ENCODE measurements around the gene PSME3IP1.
"Not testable (repeated sequence)": the region's sequence is repeated elsewhere in the genome, so short reads cannot be mapped to it uniquely, and the experiment has no call there.

PSME3IP1 gene

DNA sequence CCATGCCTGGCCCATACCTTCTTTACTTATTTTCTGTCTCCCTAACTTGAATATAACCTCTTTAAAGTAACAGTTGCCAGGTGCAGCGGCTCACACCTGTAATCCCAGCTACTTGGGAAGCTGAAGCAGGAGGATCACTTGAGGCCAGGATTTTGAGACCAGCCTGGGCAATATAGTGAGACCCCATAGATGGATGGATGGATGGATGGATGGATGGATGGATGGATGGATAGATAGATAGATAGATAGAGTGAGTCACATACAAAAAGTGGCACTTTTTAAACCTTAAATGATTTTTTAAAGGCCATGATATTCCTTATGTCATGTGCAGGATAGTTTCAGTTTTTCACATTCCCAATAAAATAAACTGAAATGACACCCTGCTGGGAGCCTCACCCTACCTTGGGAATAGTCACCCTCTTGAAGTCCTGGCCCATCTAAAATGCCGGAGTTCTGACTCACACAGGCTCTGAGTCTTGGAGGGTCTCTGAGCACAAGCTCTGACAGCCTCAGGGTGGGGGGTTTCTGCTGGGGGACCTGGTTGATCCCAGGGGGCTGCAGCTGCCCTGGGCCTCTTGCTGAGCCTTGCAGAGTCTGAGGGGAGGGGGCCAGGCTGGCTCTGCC, 67.3 kb downstream of the PSME3IP1 start:
- Mint-ChIP-seq H3K27ac (no peak overlapping the region), H3K27me3 (ENCODE audit: low read depth) (no peaks in the 10 kb centered on the region), H3K4me3 (no peak overlapping the region), H3K9me3 (no peaks in the 10 kb centered on the region), H3K4me1 (ENCODE audit: low read depth) (peaks cover 1% of the 10 kb centered on the region), H3K36me3 (ENCODE audit: low read depth) (peaks cover 3% of the 10 kb centered on the region)

DNA sequence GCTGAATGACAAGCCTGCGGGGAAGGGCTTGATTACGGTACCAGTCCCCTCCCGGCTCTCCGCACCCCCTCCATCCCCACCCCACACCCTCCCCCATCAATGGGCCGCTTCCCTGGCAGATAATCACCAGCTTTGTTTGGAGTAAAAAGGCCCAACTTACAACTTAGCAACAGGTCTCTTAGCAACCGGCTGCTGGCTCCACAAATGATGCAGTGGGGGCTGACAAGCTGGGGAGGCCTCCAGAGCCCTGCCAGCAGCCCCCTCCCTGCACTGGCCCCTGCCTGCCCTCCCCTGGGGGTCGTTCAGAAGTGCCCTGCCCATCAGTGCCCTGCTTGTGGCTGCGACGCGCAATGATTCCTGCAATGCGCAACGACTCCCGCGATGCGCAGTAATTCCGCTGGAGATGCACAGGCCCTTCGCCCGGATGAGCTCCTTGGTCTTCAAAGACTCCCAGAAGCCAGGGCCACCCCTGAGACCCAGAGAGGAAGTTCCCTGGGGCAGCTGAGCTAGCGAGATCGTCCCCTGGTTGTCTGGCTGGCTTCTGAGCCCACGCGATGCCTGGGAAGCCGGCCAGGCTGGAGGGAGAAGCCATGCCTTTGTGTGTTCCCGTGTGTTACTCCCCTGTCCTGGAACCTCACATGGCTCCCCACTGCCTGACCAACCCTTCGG, 70.2 kb downstream of the PSME3IP1 start:
- no peak overlapping the region for H3K27ac Mint-ChIP-seq
- H3K36me3 Mint-ChIP-seq (ENCODE audit: low read depth): no peaks in the 10 kb centered on the region
- H3K9me3 Mint-ChIP-seq: no peaks in the 10 kb centered on the region
- H3K4me1 Mint-ChIP-seq (ENCODE audit: low read depth): no peaks in the 10 kb centered on the region
- H3K4me3 Mint-ChIP-seq: no peak overlapping the region
- H3K27me3 Mint-ChIP-seq (ENCODE audit: low read depth): no peaks in the 10 kb centered on the region

DNA sequence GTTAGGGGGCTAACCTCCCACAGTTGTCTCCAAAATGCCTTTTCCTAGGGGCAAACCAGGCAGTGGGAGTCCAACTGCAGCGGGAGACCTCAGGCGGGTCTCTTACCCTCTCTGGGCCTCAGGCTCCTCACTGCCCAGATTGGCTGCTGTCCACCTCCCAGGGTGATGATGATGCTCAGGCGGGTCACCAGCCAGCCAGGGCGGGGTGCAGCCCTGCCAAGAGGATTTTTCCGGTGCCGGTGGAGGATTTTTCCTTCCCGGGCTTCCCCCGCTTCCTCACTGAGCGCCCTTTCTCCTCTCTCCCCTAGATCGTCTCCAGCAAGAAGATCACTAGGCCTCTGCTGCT, 70.7 kb downstream of the PSME3IP1 start:
- no peaks in the 10 kb centered on the region for H3K9me3 Mint-ChIP-seq
- H3K27me3 Mint-ChIP-seq (ENCODE audit: low read depth): no peaks in the 10 kb centered on the region
- H3K4me3 Mint-ChIP-seq: no peak overlapping the region
- no peak overlapping the region for H3K27ac Mint-ChIP-seq
- H3K4me1 Mint-ChIP-seq (ENCODE audit: low read depth): no peaks in the 10 kb centered on the region
- H3K36me3 Mint-ChIP-seq (ENCODE audit: low read depth): no peaks in the 10 kb centered on the region

DNA sequence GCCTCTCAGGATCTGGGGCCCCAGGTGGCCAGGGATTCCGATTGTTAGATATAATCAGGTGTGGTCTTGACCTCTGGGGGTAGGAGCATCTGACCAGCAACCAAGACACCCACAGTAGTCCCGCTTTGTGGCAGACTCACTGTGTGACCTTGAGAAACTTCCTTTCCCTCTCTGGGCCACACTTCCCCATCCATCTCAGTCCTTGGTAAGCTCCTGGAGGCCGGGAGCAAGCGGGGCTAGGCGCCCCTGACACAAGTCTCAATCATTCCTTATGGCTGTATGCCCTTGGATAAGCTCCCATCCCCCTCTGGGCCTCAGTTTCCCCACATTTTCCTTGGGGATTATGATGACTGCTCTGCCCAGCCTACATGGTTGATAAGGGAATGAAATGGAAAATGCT, 72.2 kb downstream of the PSME3IP1 start:
- H3K9me3 Mint-ChIP-seq: no peaks in the 10 kb centered on the region
- no peak overlapping the region for H3K27ac Mint-ChIP-seq
- H3K36me3 Mint-ChIP-seq (ENCODE audit: low read depth): no peaks in the 10 kb centered on the region

DNA sequence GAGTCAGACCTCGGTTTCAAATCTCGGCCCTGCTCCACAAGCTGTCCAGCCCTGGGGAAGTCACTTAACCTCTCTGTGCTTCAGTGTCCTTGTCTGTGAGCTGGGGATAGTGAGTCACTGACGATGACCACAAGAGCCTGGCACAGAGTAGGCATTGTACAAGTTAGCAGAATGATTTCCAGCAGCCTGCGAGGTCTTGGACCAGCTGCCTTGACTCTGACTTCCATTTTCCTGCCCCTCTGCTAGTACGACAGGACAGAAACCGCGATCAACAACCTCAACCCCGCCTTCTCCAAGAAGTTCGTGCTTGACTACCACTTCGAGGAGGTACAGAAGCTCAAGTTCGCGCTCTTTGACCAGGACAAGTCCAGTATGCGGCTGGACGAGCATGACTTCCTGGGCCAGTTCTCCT, 72.8 kb downstream of the PSME3IP1 start:
- no peak overlapping the region for H3K27ac Mint-ChIP-seq
- H3K4me3 Mint-ChIP-seq: no peak overlapping the region
- H3K36me3 Mint-ChIP-seq (ENCODE audit: low read depth): no peaks in the 10 kb centered on the region
- no peaks in the 10 kb centered on the region for H3K9me3 Mint-ChIP-seq
- no peaks in the 10 kb centered on the region for H3K27me3 Mint-ChIP-seq (ENCODE audit: low read depth)
- H3K4me1 Mint-ChIP-seq (ENCODE audit: low read depth): no peaks in the 10 kb centered on the region

More for the DNA sequence above, 72.2 kb downstream of the PSME3IP1 start:
- Mint-ChIP-seq H3K4me3 (no peak overlapping the region), H3K4me1 (ENCODE audit: low read depth) (no peaks in the 10 kb centered on the region), H3K27me3 (ENCODE audit: low read depth) (no peaks in the 10 kb centered on the region)

DNA sequence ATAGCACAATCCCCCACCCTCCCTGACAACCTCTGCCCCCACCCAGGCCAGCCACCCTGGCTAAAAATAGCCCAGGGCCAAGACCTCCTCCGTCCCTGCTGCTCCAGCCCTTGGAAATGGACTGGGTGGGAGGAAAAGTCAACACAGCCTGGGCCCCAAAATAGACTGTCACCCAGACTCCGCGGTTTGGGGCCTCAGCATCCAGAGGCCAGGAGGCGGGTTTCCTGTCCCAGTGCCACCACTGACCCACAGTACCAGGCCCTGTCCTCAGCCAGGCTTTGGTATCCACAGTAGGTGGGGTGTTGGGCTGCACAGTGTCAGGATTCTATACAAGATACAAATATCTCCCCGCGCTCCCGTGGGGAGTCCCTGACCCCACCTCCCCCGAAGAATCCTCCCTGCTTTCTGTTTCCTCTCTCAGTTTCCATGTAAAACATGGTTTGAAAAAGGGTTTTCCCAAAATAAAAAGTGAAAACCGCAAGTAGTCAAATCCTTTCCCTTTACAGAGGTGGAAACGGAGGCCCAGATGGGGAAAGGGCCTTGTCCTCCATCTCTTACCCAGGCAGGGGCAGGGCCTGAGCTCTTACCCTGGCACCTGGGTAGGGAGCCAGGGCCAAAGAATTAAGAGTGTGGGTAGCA, 73.3 kb downstream of the PSME3IP1 start:
- no peaks in the 10 kb centered on the region for H3K36me3 Mint-ChIP-seq (ENCODE audit: low read depth)
- no peak overlapping the region for H3K27ac Mint-ChIP-seq
- H3K9me3 Mint-ChIP-seq: no peaks in the 10 kb centered on the region

DNA sequence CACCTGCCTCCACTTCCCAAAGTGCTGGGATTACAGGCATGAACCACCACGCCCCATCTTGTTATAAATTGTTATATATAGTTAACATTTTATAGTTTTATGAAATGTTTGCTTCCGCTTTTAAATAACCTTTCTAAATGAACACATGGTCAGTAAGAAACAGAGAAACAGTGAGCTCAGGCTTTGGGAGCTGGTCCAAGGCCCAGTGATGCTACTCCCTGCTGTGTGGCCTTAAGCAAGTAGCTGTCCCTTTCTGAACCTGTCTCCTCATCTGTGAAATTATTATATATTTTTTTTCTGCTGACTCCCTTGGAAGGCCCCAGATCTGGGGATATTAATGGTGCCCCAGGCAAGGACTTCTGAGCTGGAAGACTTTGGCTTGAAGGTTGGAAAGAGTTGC, 74.4 kb downstream of the PSME3IP1 start:
- Mint-ChIP-seq H3K4me3 (no peak overlapping the region), H3K4me1 (ENCODE audit: low read depth) (peaks cover 6% of the 10 kb centered on the region), H3K36me3 (ENCODE audit: low read depth) (no peaks in the 10 kb centered on the region), H3K27me3 (ENCODE audit: low read depth) (no peaks in the 10 kb centered on the region), H3K27ac (no peak overlapping the region), H3K9me3 (no peaks in the 10 kb centered on the region)

More for the DNA sequence above, 73.3 kb downstream of the PSME3IP1 start:
- Mint-ChIP-seq H3K27me3 (ENCODE audit: low read depth) (no peaks in the 10 kb centered on the region), H3K4me1 (ENCODE audit: low read depth) (peaks cover 2% of the 10 kb centered on the region), H3K4me3 (no peak overlapping the region)

DNA sequence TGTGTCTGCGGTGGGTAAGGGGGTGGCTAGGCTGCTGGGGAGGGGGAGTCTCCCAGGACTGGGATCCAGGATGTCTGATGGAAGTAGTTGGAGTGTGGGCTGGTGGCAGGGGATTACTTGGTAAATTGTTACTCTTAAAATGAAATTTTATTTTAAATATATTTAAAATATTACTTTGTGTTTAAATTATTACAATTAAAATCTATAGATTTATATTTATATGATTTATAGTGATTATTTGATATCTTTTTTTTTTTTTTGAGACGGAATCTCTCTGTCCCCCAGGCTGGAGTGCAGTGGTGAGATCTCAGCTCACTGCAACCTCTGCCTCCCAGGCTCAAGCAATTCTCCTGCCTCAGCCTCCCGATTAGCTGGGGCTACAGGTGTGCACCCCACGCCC, 74.9 kb downstream of the PSME3IP1 start:
- Mint-ChIP-seq H3K4me3 (no peak overlapping the region), H3K27ac (no peak overlapping the region), H3K27me3 (ENCODE audit: low read depth) (no peaks in the 10 kb centered on the region), H3K9me3 (no peaks in the 10 kb centered on the region), H3K36me3 (ENCODE audit: low read depth) (no peaks in the 10 kb centered on the region), H3K4me1 (ENCODE audit: low read depth) (peaks cover 8% of the 10 kb centered on the region)

DNA sequence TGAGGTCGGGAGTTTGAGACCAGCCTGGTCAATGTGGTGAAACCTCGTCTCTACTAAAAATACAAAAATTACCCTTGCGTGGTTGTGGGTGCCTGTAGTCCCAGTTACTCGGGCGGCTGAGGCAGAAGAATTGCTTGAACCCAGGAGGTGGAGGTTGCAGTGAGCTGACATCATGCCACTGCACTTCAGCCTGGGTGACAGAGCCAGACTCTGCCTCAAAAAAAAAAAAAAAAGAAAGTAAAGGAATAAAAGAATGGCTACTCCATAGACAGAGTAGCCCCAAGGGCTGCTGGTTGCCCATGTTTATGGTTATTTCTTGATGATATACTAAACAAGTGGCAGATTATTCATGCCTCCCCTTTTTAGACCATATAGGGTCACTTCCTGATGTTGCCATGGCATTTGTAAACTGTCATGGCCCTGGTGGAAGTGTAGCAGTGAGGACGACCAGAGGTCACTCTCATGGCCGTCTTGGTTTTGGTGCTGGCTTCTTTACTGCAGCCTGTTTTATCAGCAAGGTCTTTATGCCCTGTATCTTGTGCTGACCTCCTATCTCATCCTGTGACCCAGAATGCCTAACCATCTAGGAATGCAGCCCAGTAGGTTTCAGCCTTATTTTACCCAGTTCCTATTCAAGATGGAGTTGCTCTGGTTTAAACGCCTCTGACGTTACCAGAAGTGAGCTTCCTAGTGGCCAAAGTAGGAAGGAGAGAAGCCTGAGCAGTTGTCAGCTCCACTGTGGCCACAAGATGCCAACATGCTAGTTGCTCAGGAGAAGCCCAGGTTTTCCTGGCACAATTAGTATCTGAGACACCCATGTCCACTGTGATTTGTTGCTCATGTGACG, 76.4 kb downstream of the PSME3IP1 start:
- peaks cover 15% of the 10 kb centered on the region for H3K4me1 Mint-ChIP-seq (ENCODE audit: low read depth)

DNA sequence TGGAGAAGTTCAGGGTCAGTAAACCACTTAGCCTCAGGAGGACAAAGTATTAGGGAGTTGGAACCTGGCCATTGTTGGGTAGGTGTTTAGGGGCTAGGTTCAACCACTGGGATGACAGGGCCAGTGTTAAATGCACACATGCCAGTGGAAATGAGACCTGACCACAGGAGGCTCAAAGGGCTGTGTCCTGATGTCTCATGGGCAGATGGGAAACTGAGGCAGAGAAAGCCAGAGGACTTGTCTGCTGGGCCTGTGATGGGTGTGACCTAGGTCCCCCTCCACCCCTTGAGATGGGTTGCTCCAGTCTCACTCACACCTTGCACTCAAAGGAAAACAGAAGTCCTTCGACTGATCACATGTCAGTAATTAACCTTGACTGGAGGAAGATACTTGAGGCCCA, 77.4 kb downstream of the PSME3IP1 start:
- Mint-ChIP-seq H3K36me3 (ENCODE audit: low read depth) (no peaks in the 10 kb centered on the region), H3K9me3 (no peaks in the 10 kb centered on the region), H3K27ac (no peak overlapping the region), H3K4me3 (no peak overlapping the region), H3K27me3 (ENCODE audit: low read depth) (no peaks in the 10 kb centered on the region), H3K4me1 (ENCODE audit: low read depth) (peaks cover 18% of the 10 kb centered on the region)

More for the DNA sequence above, 76.4 kb downstream of the PSME3IP1 start:
- not testable (repeated sequence) for H3K36me3 Mint-ChIP-seq (ENCODE audit: low read depth); H3K27me3 Mint-ChIP-seq (ENCODE audit: low read depth); H3K27ac Mint-ChIP-seq; H3K9me3 Mint-ChIP-seq; H3K4me3 Mint-ChIP-seq

DNA sequence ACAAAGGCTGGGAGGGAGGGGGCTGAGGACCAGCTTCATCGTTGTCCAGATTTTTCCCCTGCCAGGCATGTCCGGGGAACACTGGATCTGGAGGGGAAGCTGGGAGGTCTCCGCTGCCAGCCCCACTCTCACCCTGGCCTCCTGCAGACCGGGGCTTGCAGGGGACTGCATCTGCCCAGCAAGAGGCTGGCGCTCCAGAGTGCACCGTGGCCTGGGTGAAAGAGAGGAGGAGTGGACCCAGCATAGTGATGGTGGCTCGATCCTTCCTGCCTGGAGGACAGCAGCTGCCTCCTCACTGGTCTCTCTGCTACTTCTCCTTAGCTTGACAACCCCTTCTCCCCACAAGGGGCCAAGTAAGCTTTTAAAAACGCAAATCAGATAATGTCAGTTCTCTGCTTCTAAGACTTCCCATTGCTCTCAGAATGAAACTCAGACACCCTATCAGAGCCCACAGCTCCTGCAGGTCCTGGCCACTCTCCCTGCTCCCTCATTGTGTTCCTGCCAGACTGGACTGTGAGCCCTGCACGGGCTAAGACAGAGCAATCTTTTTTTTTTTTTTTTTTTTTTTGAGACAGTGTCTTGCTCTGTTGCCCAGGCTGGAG, 78.4 kb downstream of the PSME3IP1 start:
- H3K9me3 Mint-ChIP-seq: no peaks in the 10 kb centered on the region
- no peaks in the 10 kb centered on the region for H3K36me3 Mint-ChIP-seq (ENCODE audit: low read depth)
- H3K4me3 Mint-ChIP-seq: no peak overlapping the region
- H3K4me1 Mint-ChIP-seq (ENCODE audit: low read depth): peaks cover 18% of the 10 kb centered on the region
- no peaks in the 10 kb centered on the region for H3K27me3 Mint-ChIP-seq (ENCODE audit: low read depth)
- no peak overlapping the region for H3K27ac Mint-ChIP-seq

DNA sequence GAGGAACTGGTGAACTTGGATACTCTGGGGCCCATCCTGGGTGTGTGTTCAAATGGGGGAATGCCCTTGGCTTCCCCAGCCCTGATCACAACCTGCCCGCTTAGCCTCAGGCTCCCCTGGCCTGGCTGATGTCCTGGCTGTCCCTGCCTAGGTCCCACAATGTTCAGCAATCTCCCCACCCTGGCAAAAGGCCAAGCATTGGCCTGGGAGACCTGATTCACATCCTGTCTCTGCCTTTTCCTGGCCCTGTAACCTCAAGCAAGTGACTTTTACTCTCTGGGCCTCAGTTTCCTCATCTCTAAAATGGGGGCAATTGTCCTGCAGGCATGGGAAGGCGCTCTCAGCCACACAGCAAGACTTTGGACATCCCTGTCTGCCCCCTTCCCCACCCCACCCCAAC, 79.1 kb downstream of the PSME3IP1 start:
- H3K27ac Mint-ChIP-seq: no peak overlapping the region
- H3K4me3 Mint-ChIP-seq: no peak overlapping the region

DNA sequence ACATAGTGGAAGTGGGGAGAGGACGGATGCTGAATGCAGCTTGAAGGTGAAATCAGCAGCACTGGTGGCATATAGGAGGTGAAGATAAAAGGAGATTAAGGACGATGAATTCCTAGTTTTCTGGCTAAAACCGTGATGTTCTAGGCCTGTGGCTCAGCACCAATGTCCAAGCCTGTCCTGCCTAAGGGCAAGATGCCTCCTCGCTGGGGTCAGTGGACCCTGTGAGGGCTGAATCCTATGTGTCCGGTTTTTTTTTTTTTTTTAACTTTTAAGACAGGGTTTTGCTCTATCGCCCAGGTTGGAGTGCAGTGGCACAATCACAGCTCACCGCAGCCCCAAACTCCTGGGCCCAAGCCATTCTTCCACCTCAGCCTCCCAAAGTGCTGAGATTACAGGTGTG, 80.7 kb downstream of the PSME3IP1 start:
- Mint-ChIP-seq H3K36me3 (ENCODE audit: low read depth) (no peaks in the 10 kb centered on the region), H3K4me3 (no peak overlapping the region), H3K27ac (no peak overlapping the region), H3K4me1 (ENCODE audit: low read depth) (peaks cover 18% of the 10 kb centered on the region), H3K9me3 (no peaks in the 10 kb centered on the region), H3K27me3 (ENCODE audit: low read depth) (no peaks in the 10 kb centered on the region)

More for the DNA sequence above, 79.1 kb downstream of the PSME3IP1 start:
- Mint-ChIP-seq H3K27me3 (ENCODE audit: low read depth) (no peaks in the 10 kb centered on the region), H3K4me1 (ENCODE audit: low read depth) (peaks cover 18% of the 10 kb centered on the region), H3K9me3 (no peaks in the 10 kb centered on the region), H3K36me3 (ENCODE audit: low read depth) (no peaks in the 10 kb centered on the region)

DNA sequence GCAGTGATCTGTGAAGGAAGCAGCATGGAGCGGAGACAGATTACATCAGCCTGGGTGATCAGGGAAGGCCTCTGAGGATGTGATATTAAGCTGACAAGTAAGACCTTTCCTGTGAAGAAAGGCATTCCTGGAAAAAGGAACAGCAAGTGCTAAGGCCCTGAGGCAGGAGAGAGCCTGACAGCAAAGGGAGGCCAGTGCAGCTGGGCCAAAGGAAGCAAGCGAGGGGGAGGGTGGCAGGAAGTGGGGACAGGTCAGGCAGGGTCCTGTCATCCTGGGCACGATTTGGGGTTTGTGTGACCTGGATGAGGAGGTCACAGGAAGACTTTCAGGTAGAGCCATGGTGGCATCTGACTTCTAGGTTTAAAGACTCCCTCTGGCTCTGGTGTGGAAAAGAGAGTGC, 81.1 kb downstream of the PSME3IP1 start:
- Mint-ChIP-seq H3K36me3 (ENCODE audit: low read depth) (no peaks in the 10 kb centered on the region), H3K27ac (no peak overlapping the region), H3K4me3 (no peak overlapping the region), H3K27me3 (ENCODE audit: low read depth) (no peaks in the 10 kb centered on the region), H3K4me1 (ENCODE audit: low read depth) (peaks cover 18% of the 10 kb centered on the region), H3K9me3 (no peaks in the 10 kb centered on the region)

Data from T-helper 1 cell treated with Interleukin-12 subunit alpha and Interleukin-12 subunit beta and Interleukin-4 antibody, amounts not matched to agents 30 μg/mL and 1 μg/mL, for 36 hours (primary cell).